Measurements from ENCODE around the gene CNTNAP1. TPM values are rescaled to one million over a fixed set of nuclear protein-coding genes. Genes with fewer than 3 reads are reported as not detected.

The CNTNAP1 gene
- total and polyA plus RNA-seq, 10 of the 15 experiments (the other 5 are each of a cell fraction or from before 2014, with no cell fraction given): 0.95 to 29.9 (median 10.4) TPM

DNA sequence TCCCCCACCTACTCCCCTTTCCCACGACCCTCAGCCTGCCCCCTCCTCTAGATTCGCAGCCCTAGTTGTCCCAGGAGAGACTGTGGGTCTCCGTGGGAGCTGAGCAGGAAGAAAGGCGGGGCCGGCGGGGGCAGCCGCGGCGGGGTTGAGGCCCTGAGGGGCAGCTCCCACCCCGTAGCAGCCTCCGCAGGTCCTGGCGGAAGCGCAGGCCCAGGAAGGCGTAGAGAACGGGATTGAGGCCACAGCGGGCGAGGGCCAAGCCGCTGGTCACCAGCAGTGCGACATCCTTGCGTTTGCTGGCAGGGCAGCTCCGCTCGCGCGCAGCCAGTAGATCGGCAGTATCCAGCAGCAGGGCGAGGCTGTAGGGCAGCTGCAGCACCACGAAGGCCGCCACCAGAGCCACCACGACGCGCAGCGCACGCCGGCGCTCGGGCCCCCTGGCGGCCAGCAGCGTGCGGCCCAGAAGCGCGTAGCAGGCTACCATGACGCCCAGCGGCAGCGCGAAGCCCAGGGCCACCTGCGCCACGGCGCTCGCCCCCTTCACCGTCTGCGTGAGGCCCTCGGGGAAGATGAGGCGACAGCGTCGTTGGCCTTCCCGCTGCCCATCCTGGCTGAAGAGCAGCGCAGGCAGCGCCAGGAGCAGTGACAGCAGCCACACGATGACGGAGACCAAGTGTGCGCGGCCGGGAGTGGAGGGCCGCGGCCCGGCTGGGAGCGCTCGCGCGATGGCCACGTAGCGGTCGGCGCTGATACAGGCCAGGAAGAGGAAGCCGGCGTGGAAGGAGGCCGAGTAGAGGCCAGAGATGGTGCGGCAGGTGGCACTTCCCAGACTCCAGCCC, 2.6 kb upstream of the CNTNAP1 start (continued):
- no peak for TF ChIP-seq RCOR1 (conservative IDR thresholded peaks at IDR 0.05; ENCODE audit: low read depth, low read length)
- peak; percentile 71 for TF ChIP-seq SIN3A (IDR thresholded peaks at IDR 0.05; ENCODE audit: low read depth, low read length)
- TF ChIP-seq RFX5 (IDR thresholded peaks at IDR 0.05; ENCODE audit: low read depth, low read length): no peak
- no peak for TF ChIP-seq JUND (IDR thresholded peaks at IDR 0.05; ENCODE audit: low read depth, low read length)
- TF ChIP-seq RB1 (IDR thresholded peaks at IDR 0.05; ENCODE audit: borderline replicate concordance): peak; percentile 80; the same call in 1 of the 2 replicates
- no peak for TF ChIP-seq NR2C2 (IDR thresholded peaks at IDR 0.05; ENCODE audit: borderline replicate concordance, control insufficient read depth, insufficient read length, low read depth)
- no peak for TF ChIP-seq FOS (IDR thresholded peaks at IDR 0.05; ENCODE audit: borderline replicate concordance, extremely low read depth, insufficient read length)
- no peak for TF ChIP-seq NR2C1 (IDR thresholded peaks at IDR 0.05)
- TF ChIP-seq SP1 (IDR thresholded peaks at IDR 0.05; ENCODE audit: low read depth, low read length): no peak
- TF ChIP-seq CBX5 (IDR thresholded peaks at IDR 0.05; ENCODE audit: low read depth): no peak
- TF ChIP-seq SMARCA5 (IDR thresholded peaks at IDR 0.05): peak; percentile 99
- TF ChIP-seq, protein P1, sequence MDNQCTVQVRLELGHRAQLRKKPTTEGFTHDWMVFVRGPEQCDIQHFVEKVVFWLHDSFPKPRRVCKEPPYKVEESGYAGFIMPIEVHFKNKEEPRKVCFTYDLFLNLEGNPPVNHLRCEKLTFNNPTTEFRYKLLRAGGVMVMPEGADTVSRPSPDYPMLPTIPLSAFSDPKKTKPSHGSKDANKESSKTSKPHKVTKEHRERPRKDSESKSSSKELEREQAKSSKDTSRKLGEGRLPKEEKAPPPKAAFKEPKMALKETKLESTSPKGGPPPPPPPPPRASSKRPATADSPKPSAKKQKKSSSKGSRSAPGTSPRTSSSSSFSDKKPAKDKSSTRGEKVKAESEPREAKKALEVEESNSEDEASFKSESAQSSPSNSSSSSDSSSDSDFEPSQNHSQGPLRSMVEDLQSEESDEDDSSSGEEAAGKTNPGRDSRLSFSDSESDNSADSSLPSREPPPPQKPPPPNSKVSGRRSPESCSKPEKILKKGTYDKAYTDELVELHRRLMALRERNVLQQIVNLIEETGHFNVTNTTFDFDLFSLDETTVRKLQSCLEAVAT (IDR thresholded peaks at IDR 0.05): peak; percentile 97
- no peak for TF ChIP-seq FOXM1 (IDR thresholded peaks at IDR 0.05; ENCODE audit: low read depth, low read length)
- peak; percentile 94 for TF ChIP-seq HDGF (IDR thresholded peaks at IDR 0.05)
- peak; percentile 54; the same call in 1 of the 2 replicates for TF ChIP-seq POLR2AphosphoS2 (IDR thresholded peaks at IDR 0.05; ENCODE audit: low read depth, low read length)
- peak; percentile 95 for TF ChIP-seq MEF2B (IDR thresholded peaks at IDR 0.05; ENCODE audit: partially characterized antibody, poor library complexity, severe bottlenecking)
- no peak for TF ChIP-seq RUNX3 (IDR thresholded peaks at IDR 0.05; ENCODE audit: low read length)
- no peak for TF ChIP-seq SRF (IDR thresholded peaks at IDR 0.05; ENCODE audit: low read depth in 2 of 2, low read length in 2 of 2)
- TF ChIP-seq IKZF2 (IDR thresholded peaks at IDR 0.05): peak; percentile 70 to 73
- no peak for TF ChIP-seq CBX3 (IDR thresholded peaks at IDR 0.05; ENCODE audit: borderline replicate concordance, low read depth)
- TF ChIP-seq SREBF2 (IDR thresholded peaks at IDR 0.05; ENCODE audit: low read length): no peak
- TF ChIP-seq ZNF24 (IDR thresholded peaks at IDR 0.05): 0 out of 2 replicates have a peak, but pooled peaks have one; percentile 63
- no peak for TF ChIP-seq KDM1A (IDR thresholded peaks at IDR 0.05; ENCODE audit: borderline replicate concordance)
- no peak for TF ChIP-seq CHD4 (IDR thresholded peaks at IDR 0.05)
- no peak for TF ChIP-seq CHD2 (IDR thresholded peaks at IDR 0.05; ENCODE audit: borderline replicate concordance, low read depth, low read length)
- no peak for TF ChIP-seq BRCA1 (IDR thresholded peaks at IDR 0.05; ENCODE audit: low read depth, low read length)
- no peak for TF ChIP-seq CBFB (IDR thresholded peaks at IDR 0.05; ENCODE audit: low read depth)
- no peak for TF ChIP-seq EP300 (IDR thresholded peaks at IDR 0.05; ENCODE audit: borderline replicate concordance in 1 of 2, control insufficient read depth in 1 of 2, low read depth in 2 of 2, low read length in 2 of 2)
- TF ChIP-seq IRF4 (IDR thresholded peaks at IDR 0.05; ENCODE audit: low read depth, low read length): peak; percentile 19; the same call in 1 of the 2 replicates
- no peak for TF ChIP-seq BCLAF1 (IDR thresholded peaks at IDR 0.05)

Measured in GM12878 (cell line).